C4-2B (cell line): ENCODE measurements around the gene ACADVL.

ENCODE experiments used
- H3K27ac ChIP-seq: fragments of 450-650 bp; 2 replicates; pipeline ENCODE4 v1.5.1; 2017
- ZFX ChIP-seq: fragments of 450-650 bp; IDR thresholded peaks from 2 replicates; pipeline ENCODE4 v1.6.1; 2017
- TF ChIP-seq, protein P1 (sequence below): fragments of 450-650 bp; conservative IDR thresholded peaks from 2 replicates; pipeline ENCODE4 v1.5.1; 2017; ENCODE audit warnings: mild to moderate bottlenecking

The ACADVL gene

DNA sequence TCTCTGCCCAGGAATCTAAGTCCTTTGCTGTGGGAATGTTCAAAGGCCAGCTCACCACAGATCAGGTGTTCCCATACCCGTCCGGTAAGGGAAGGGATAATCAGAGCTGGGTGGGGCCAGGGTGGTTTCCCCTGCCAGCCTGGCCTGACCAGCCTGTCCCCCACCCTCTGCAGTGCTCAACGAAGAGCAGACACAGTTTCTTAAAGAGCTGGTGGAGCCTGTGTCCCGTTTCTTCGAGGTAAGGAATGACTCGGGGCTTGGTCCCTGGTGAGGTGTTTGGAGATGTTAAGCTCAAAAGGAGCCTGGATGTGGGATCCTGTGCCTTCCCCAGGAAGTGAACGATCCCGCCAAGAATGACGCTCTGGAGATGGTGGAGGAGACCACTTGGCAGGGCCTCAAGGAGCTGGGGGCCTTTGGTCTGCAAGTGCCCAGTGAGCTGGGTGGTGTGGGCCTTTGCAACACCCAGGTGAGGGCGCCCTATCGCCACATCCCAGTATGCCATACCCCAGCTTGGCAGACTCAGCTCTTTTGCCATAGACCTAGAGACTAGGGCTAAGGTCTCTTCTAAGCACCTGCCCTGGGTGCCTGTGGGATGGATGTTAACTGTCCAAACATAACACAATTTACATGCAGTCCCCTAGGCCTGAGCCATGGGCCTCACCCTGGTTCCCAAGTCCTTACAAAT is 997 bp downstream of the ACADVL start:
- H3K27ac ChIP-seq = peak overlapping the region; percentile 100

GRCh38 chr17:7221278-7222092 is 1.7 kb downstream of the ACADVL start:
- H3K27ac ChIP-seq = peak overlapping the region; percentile 100
- no peak for TF ChIP-seq ZFX
- TF ChIP-seq, protein P1, sequence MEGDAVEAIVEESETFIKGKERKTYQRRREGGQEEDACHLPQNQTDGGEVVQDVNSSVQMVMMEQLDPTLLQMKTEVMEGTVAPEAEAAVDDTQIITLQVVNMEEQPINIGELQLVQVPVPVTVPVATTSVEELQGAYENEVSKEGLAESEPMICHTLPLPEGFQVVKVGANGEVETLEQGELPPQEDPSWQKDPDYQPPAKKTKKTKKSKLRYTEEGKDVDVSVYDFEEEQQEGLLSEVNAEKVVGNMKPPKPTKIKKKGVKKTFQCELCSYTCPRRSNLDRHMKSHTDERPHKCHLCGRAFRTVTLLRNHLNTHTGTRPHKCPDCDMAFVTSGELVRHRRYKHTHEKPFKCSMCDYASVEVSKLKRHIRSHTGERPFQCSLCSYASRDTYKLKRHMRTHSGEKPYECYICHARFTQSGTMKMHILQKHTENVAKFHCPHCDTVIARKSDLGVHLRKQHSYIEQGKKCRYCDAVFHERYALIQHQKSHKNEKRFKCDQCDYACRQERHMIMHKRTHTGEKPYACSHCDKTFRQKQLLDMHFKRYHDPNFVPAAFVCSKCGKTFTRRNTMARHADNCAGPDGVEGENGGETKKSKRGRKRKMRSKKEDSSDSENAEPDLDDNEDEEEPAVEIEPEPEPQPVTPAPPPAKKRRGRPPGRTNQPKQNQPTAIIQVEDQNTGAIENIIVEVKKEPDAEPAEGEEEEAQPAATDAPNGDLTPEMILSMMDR = no peak

More for the DNA sequence above, 997 bp downstream of the ACADVL start:
- TF ChIP-seq ZFX = no peak
- TF ChIP-seq, protein P1 = no peak; the same call in 1 of the 2 replicates

DNA sequence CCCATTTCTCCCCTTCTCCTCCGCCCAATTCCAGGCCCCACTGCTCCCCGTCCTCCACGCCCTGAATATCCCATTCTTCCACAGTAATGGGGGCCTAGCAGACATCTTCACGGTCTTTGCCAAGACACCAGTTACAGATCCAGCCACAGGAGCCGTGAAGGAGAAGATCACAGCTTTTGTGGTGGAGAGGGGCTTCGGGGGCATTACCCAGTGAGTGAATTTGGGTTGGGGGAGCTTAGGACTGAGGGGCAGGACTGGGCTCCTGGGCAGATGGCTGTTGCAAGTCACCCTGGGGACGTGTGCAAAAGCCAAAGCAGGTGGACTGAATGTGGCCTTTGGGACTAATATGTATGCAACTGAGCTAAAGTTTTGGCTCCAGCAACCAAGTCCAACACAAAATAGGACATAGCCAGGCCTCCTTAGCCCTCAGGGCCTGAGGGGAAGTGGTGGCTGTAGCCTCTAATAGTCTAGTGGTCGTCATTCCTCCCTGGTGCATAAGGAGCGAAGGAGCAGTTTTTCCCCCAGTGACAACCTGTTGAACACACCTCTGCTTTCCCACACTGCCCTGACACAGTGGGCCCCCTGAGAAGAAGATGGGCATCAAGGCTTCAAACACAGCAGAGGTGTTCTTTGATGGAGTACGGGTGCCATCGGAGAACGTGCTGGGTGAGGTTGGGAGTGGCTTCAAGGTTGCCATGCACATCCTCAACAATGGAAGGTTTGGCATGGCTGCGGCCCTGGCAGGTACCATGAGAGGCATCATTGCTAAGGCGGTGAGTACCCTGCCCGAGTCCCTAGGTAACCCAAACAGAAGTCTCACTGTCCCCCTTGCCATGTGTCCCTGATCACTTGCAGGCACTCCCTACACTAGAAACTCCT is 2.6 kb downstream of the ACADVL start:
- peak overlapping the region; percentile 100 for H3K27ac ChIP-seq
- TF ChIP-seq, protein P1 = no peak
- TF ChIP-seq ZFX = no peak

DNA sequence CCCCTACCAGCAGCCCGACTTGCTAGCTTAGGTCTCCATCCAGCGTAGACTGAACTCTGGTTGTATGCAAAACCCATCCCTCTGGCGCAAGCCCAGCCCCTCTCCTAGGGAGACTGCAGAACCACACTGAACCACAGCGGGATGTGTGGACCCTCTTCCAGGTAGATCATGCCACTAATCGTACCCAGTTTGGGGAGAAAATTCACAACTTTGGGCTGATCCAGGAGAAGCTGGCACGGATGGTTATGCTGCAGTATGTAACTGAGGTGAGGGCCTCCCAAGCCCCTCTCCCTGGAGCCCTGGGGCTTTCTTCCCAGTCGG is 3.2 kb downstream of the ACADVL start:
- peak overlapping the region; percentile 100 for H3K27ac ChIP-seq
- TF ChIP-seq ZFX = no peak
- TF ChIP-seq, protein P1 = no peak

- peak overlapping the region; percentile 100 for H3K27ac ChIP-seq
- no peak for TF ChIP-seq ZFX
- TF ChIP-seq, protein P1 = no peak
Observed at GRCh38 chr17:7223375-7223774, 3.6 kb downstream of the ACADVL start.

DNA sequence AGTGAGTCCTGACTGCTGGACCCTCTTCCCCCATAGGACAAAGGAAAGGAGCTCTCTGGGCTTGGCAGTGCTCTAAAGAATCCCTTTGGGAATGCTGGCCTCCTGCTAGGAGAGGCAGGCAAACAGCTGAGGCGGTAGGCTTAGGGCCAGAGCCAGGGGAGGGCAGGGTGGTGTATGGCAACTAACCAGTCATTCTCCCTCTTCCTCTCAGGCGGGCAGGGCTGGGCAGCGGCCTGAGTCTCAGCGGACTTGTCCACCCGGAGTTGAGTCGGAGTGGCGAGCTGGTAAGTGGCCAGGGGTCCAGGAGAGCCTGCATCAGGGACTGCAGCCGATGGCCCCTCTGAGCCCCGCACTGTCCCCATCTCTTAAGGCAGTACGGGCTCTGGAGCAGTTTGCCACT is 4.4 kb downstream of the ACADVL start:
- peak overlapping the region; percentile 100 for H3K27ac ChIP-seq
- TF ChIP-seq, protein P1 = no peak
- no peak for TF ChIP-seq ZFX
